Measurements from ENCODE around the gene IGSF9B. TPM values are rescaled to one million over a fixed set of nuclear protein-coding genes. Genes with fewer than 3 reads are reported as not detected.

The IGSF9B gene
- total and polyA plus RNA-seq, 10 of the 15 experiments (the other 5 are each of a cell fraction or from before 2014, with no cell fraction given) = 0.03 to 3.7 (median 0.20) TPM; not detected in 2

DNA sequence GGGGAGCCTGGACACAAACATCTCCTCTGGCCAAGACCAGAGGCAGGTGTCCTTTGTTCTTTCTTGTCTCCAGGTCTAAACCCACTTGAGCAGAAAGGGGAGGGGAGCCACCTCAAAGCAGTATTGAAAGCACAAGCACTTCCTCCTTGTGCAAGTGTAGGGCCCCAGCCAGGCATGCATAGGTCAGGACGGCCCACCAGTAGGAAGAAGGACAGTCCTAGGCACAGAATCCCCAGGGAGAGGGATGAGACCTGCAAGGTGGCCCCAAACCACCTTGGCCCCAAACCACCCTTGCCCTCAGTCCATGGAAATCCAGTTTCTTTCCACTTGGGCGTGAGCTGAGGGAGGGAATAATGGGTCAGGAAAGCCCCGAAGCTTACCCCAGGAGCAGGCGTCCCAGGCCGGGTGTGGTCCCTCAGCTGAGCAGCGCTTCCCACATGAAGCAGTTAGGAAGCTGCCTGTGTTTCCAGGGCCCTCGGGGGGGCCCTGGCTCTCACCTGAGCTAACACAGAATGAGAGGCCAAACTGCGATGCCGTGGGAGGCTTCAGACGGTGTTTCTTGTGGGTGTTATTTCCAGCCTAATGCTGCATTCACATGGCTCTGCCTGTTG, 20.4 kb upstream of the IGSF9B start (continued):
- TF ChIP-seq, protein P1, sequence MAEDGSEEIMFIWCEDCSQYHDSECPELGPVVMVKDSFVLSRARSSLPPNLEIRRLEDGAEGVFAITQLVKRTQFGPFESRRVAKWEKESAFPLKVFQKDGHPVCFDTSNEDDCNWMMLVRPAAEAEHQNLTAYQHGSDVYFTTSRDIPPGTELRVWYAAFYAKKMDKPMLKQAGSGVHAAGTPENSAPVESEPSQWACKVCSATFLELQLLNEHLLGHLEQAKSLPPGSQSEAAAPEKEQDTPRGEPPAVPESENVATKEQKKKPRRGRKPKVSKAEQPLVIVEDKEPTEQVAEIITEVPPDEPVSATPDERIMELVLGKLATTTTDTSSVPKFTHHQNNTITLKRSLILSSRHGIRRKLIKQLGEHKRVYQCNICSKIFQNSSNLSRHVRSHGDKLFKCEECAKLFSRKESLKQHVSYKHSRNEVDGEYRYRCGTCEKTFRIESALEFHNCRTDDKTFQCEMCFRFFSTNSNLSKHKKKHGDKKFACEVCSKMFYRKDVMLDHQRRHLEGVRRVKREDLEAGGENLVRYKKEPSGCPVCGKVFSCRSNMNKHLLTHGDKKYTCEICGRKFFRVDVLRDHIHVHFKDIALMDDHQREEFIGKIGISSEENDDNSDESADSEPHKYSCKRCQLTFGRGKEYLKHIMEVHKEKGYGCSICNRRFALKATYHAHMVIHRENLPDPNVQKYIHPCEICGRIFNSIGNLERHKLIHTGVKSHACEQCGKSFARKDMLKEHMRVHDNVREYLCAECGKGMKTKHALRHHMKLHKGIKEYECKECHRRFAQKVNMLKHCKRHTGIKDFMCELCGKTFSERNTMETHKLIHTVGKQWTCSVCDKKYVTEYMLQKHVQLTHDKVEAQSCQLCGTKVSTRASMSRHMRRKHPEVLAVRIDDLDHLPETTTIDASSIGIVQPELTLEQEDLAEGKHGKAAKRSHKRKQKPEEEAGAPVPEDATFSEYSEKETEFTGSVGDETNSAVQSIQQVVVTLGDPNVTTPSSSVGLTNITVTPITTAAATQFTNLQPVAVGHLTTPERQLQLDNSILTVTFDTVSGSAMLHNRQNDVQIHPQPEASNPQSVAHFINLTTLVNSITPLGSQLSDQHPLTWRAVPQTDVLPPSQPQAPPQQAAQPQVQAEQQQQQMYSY (CRISPR knock-in tag; IDR thresholded peaks at IDR 0.05) = no peak
- TF ChIP-seq, protein P2, sequence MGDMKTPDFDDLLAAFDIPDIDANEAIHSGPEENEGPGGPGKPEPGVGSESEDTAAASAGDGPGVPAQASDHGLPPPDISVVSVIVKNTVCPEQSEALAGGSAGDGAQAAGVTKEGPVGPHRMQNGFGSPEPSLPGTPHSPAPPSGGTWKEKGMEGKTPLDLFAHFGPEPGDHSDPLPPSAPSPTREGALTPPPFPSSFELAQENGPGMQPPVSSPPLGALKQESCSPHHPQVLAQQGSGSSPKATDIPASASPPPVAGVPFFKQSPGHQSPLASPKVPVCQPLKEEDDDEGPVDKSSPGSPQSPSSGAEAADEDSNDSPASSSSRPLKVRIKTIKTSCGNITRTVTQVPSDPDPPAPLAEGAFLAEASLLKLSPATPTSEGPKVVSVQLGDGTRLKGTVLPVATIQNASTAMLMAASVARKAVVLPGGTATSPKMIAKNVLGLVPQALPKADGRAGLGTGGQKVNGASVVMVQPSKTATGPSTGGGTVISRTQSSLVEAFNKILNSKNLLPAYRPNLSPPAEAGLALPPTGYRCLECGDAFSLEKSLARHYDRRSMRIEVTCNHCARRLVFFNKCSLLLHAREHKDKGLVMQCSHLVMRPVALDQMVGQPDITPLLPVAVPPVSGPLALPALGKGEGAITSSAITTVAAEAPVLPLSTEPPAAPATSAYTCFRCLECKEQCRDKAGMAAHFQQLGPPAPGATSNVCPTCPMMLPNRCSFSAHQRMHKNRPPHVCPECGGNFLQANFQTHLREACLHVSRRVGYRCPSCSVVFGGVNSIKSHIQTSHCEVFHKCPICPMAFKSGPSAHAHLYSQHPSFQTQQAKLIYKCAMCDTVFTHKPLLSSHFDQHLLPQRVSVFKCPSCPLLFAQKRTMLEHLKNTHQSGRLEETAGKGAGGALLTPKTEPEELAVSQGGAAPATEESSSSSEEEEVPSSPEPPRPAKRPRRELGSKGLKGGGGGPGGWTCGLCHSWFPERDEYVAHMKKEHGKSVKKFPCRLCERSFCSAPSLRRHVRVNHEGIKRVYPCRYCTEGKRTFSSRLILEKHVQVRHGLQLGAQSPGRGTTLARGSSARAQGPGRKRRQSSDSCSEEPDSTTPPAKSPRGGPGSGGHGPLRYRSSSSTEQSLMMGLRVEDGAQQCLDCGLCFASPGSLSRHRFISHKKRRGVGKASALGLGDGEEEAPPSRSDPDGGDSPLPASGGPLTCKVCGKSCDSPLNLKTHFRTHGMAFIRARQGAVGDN (IDR thresholded peaks at IDR 0.05) = no peak
- no peak for TF ChIP-seq SRF (IDR thresholded peaks at IDR 0.05; ENCODE audit: low read depth in 2 of 2, low read length in 2 of 2)
- no peak for TF ChIP-seq NFXL1 (IDR thresholded peaks at IDR 0.05; ENCODE audit: borderline replicate concordance)
- TF ChIP-seq, protein P3, sequence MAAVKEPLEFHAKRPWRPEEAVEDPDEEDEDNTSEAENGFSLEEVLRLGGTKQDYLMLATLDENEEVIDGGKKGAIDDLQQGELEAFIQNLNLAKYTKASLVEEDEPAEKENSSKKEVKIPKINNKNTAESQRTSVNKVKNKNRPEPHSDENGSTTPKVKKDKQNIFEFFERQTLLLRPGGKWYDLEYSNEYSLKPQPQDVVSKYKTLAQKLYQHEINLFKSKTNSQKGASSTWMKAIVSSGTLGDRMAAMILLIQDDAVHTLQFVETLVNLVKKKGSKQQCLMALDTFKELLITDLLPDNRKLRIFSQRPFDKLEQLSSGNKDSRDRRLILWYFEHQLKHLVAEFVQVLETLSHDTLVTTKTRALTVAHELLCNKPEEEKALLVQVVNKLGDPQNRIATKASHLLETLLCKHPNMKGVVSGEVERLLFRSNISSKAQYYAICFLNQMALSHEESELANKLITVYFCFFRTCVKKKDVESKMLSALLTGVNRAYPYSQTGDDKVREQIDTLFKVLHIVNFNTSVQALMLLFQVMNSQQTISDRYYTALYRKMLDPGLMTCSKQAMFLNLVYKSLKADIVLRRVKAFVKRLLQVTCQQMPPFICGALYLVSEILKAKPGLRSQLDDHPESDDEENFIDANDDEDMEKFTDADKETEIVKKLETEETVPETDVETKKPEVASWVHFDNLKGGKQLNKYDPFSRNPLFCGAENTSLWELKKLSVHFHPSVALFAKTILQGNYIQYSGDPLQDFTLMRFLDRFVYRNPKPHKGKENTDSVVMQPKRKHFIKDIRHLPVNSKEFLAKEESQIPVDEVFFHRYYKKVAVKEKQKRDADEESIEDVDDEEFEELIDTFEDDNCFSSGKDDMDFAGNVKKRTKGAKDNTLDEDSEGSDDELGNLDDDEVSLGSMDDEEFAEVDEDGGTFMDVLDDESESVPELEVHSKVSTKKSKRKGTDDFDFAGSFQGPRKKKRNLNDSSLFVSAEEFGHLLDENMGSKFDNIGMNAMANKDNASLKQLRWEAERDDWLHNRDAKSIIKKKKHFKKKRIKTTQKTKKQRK (IDR thresholded peaks at IDR 0.05; ENCODE audit: low read depth, low read length) = no peak
- TF ChIP-seq, protein P4, sequence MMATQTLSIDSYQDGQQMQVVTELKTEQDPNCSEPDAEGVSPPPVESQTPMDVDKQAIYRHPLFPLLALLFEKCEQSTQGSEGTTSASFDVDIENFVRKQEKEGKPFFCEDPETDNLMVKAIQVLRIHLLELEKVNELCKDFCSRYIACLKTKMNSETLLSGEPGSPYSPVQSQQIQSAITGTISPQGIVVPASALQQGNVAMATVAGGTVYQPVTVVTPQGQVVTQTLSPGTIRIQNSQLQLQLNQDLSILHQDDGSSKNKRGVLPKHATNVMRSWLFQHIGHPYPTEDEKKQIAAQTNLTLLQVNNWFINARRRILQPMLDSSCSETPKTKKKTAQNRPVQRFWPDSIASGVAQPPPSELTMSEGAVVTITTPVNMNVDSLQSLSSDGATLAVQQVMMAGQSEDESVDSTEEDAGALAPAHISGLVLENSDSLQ (IDR thresholded peaks at IDR 0.05) = no peak
- TF ChIP-seq EP300 (IDR thresholded peaks at IDR 0.05; ENCODE audit: borderline replicate concordance in 1 of 2, control insufficient read depth in 1 of 2, low read depth in 2 of 2, low read length in 2 of 2) = peak in 1 of 2 experiments; percentile 67; a peak in 1 of 4 replicates
- peak; percentile 98 for TF ChIP-seq SPI1 (IDR thresholded peaks at IDR 0.05; ENCODE audit: borderline replicate concordance, insufficient read depth, low read depth, low read length)
- TF ChIP-seq CBX3 (IDR thresholded peaks at IDR 0.05; ENCODE audit: borderline replicate concordance, low read depth) = no peak
- TF ChIP-seq SMARCA5 (IDR thresholded peaks at IDR 0.05) = no peak
- TF ChIP-seq, protein P5, sequence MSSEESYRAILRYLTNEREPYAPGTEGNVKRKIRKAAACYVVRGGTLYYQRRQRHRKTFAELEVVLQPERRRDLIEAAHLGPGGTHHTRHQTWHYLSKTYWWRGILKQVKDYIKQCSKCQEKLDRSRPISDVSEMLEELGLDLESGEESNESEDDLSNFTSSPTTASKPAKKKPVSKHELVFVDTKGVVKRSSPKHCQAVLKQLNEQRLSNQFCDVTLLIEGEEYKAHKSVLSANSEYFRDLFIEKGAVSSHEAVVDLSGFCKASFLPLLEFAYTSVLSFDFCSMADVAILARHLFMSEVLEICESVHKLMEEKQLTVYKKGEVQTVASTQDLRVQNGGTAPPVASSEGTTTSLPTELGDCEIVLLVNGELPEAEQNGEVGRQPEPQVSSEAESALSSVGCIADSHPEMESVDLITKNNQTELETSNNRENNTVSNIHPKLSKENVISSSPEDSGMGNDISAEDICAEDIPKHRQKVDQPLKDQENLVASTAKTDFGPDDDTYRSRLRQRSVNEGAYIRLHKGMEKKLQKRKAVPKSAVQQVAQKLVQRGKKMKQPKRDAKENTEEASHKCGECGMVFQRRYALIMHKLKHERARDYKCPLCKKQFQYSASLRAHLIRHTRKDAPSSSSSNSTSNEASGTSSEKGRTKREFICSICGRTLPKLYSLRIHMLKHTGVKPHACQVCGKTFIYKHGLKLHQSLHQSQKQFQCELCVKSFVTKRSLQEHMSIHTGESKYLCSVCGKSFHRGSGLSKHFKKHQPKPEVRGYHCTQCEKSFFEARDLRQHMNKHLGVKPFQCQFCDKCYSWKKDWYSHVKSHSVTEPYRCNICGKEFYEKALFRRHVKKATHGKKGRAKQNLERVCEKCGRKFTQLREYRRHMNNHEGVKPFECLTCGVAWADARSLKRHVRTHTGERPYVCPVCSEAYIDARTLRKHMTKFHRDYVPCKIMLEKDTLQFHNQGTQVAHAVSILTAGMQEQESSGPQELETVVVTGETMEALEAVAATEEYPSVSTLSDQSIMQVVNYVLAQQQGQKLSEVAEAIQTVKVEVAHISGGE (CRISPR knock-in tag; IDR thresholded peaks at IDR 0.05) = no peak
- peak; percentile 36; the same call in 1 of the 2 replicates for TF ChIP-seq JUND (IDR thresholded peaks at IDR 0.05; ENCODE audit: low read depth, low read length)
